ENCODE results near the gene RNASE8.

DNA sequence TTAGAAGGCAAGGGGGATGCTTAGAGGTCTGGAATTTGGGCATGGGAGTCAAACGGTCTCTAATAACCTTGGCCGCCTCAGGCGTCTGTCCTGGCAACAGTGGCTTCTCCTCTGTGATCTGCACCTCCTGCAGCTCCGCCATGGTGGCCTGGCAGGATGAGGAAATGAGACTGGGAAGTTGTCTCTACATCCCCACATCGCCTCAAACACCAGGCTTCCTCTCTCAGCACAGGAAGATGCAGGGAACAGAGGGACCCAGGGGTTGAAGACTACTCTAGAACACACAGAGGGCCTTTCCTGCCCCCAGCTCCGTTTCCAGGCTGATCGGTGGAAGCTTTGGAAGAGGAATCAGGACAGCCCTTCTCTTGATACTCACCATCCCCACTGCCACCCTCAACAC, 34.4 kb upstream of the RNASE8 start:
- TF ChIP-seq, protein P1, sequence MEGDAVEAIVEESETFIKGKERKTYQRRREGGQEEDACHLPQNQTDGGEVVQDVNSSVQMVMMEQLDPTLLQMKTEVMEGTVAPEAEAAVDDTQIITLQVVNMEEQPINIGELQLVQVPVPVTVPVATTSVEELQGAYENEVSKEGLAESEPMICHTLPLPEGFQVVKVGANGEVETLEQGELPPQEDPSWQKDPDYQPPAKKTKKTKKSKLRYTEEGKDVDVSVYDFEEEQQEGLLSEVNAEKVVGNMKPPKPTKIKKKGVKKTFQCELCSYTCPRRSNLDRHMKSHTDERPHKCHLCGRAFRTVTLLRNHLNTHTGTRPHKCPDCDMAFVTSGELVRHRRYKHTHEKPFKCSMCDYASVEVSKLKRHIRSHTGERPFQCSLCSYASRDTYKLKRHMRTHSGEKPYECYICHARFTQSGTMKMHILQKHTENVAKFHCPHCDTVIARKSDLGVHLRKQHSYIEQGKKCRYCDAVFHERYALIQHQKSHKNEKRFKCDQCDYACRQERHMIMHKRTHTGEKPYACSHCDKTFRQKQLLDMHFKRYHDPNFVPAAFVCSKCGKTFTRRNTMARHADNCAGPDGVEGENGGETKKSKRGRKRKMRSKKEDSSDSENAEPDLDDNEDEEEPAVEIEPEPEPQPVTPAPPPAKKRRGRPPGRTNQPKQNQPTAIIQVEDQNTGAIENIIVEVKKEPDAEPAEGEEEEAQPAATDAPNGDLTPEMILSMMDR (IDR thresholded peaks at IDR 0.05) = no peak
- TF ChIP-seq POLR2A (IDR thresholded peaks at IDR 0.05) = no peak
